GM06990 (cell line): ENCODE results near the gene ABCC5.

Experiments used
- DNase-seq: peaks from one replicate; pipeline ENCODE4 v3.0.0-alpha.2; 2011; ENCODE audit not compliant: insufficient read length; ENCODE audit errors: extremely low read depth
- H3K27me3 ChIP-seq: replicated peaks from 2 replicates; pipeline ENCODE4 v1.6.0; 2011; ENCODE audit warnings: low read length; ENCODE audit not compliant: control insufficient read depth, insufficient read depth
- H3K36me3 ChIP-seq: 2 replicates; pipeline ENCODE4 v1.5.1; 2011; ENCODE audit warnings: low read length; ENCODE audit not compliant: control insufficient read depth, insufficient read depth
- H3K4me3 ChIP-seq: replicated peaks from 2 replicates; pipeline ENCODE4 v1.5.1; 2011; ENCODE audit warnings: low read depth, mild to moderate bottlenecking, control low read depth, low read length
- CTCF ChIP-seq: IDR thresholded peaks from 2 replicates; pipeline ENCODE4 v1.5.1; 2011; ENCODE audit warnings: low read length, control low read depth, mild to moderate bottlenecking, inconsistent platforms; ENCODE audit not compliant: insufficient read depth, poor library complexity, severe bottlenecking

ABCC5 gene

GRCh38 chr3:184002469-184002868, 15.2 kb downstream of the ABCC5 start:
- TF ChIP-seq CTCF = no peak
- H3K36me3 ChIP-seq = no peaks in the 10 kb centered on the region
- DNase-seq = no peak
- no peaks in the 10 kb centered on the region for H3K27me3 ChIP-seq
- no peak overlapping the region for H3K4me3 ChIP-seq

- Histone ChIP-seq H3K27me3 (no peaks in the 10 kb centered on the region), H3K36me3 (no peaks in the 10 kb centered on the region), H3K4me3 (no peak overlapping the region)
- no peak for DNase-seq
- no peak for TF ChIP-seq CTCF
Observed at GRCh38 chr3:184001761-184002160, 15.9 kb downstream of the ABCC5 start.

GRCh38 chr3:183991403-183991802, 26.3 kb downstream of the ABCC5 start:
- H3K4me3 ChIP-seq = no peak overlapping the region
- no peak for TF ChIP-seq CTCF
- no peaks in the 10 kb centered on the region for H3K27me3 ChIP-seq
- H3K36me3 ChIP-seq = no peaks in the 10 kb centered on the region
- no peak for DNase-seq

GRCh38 chr3:183988216-183988790, 29.4 kb downstream of the ABCC5 start:
- H3K27me3 ChIP-seq = no peaks in the 10 kb centered on the region
- no peak overlapping the region for H3K4me3 ChIP-seq
- no peaks in the 10 kb centered on the region for H3K36me3 ChIP-seq
- no peak for DNase-seq
- TF ChIP-seq CTCF = no peak

GRCh38 chr3:183987000-183987600, 30.6 kb downstream of the ABCC5 start:
- no peak overlapping the region for H3K4me3 ChIP-seq
- no peaks in the 10 kb centered on the region; the same call in 1 of the 2 replicates for H3K36me3 ChIP-seq
- no peak for TF ChIP-seq CTCF
- DNase-seq = no peak
- no peaks in the 10 kb centered on the region for H3K27me3 ChIP-seq
